Kidney epithelial cell (primary cell): ENCODE results near the gene SMARCA2. TPM values are rescaled to one million over a fixed set of nuclear protein-coding genes. Genes with fewer than 3 reads are reported as not detected.

Experiments
- DNase-seq: peaks from one replicate; pipeline ENCODE4 v3.0.0-alpha.2; 2010; ENCODE audit warnings: low read depth
- H3K27me3 ChIP-seq: 2 replicates; pipeline ENCODE4 v1.6.0; 2011; ENCODE audit warnings: low read length; ENCODE audit not compliant: control insufficient read depth, insufficient read depth
- H3K36me3 ChIP-seq: 2 replicates; pipeline ENCODE4 v1.5.1; 2011; ENCODE audit warnings: low read length; ENCODE audit not compliant: control insufficient read depth, insufficient read depth
- H3K4me3 ChIP-seq: 2 replicates; pipeline ENCODE4 v1.5.1; 2011; ENCODE audit warnings: low read depth, mild to moderate bottlenecking, control low read depth, low read length
- total RNA-seq: library from RNA; depleted of rRNA; stranded (reverse); fragments of >200 nt; gene quantifications from 2 replicates; pipeline ENCODE4 v1.2.3, GENCODE V29; 2015
- TF ChIP-seq, protein P1 (sequence below): IDR thresholded peaks from 2 replicates; pipeline ENCODE4 v1.5.1; 2011; ENCODE audit warnings: mild to moderate bottlenecking, moderate library complexity, low read length, control low read depth, inconsistent platforms; ENCODE audit not compliant: insufficient read depth, poor library complexity, severe bottlenecking

SMARCA2 gene
- total RNA-seq, 1 donor from 2014 or later: 34.3 TPM

DNA sequence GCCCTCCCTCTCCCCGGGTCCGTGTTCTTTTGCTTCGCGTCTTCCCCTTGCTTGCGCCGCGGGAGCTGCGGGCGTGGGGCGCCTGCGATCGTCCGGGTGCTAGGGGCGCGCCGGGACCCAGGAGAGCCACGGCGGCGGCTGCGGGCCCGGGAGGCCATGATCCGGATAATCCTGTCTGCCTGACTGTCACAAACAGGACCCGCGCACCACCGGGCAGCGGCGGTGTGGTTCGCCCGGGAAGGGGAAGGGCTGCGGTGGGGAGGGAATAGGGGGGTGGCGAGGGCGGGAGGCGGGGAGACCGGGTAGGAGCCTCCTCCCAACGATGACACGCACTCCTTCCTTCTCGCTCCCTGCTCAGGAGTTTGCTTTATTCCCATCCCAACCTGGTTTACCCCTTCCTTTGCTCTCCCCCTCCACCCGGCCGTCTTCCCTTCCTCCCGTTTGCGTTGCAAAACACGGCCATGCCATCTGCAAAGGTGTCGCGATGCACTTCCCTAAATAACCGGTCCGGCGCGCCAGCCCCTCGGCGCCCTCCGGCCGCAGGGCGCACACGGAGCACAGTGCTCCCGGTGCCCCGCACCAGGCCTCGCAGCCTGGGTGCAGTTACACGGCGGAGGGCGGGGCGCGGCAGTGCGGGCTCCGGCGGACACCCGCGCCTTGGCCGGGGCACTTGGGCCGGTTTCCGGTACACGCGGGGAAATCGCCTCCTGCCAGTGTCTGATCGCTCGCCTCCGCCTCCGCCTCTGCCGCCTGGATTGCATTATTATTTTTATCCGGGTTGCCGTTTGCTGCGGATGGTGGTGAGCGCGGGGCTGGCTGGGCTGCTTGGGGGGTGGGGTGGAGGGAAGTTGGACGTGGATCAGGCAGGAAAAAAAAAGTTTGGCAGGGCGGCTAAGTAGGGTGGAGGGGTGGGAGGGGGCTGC, 1.5 kb downstream of the SMARCA2 start:
- TF ChIP-seq, protein P1, sequence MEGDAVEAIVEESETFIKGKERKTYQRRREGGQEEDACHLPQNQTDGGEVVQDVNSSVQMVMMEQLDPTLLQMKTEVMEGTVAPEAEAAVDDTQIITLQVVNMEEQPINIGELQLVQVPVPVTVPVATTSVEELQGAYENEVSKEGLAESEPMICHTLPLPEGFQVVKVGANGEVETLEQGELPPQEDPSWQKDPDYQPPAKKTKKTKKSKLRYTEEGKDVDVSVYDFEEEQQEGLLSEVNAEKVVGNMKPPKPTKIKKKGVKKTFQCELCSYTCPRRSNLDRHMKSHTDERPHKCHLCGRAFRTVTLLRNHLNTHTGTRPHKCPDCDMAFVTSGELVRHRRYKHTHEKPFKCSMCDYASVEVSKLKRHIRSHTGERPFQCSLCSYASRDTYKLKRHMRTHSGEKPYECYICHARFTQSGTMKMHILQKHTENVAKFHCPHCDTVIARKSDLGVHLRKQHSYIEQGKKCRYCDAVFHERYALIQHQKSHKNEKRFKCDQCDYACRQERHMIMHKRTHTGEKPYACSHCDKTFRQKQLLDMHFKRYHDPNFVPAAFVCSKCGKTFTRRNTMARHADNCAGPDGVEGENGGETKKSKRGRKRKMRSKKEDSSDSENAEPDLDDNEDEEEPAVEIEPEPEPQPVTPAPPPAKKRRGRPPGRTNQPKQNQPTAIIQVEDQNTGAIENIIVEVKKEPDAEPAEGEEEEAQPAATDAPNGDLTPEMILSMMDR: no peak
- H3K27me3 ChIP-seq: no peaks in the 10 kb centered on the region
- no peak for DNase-seq
- no peaks in the 10 kb centered on the region for H3K36me3 ChIP-seq
- peak overlapping the region; percentile 63 for H3K4me3 ChIP-seq

DNA sequence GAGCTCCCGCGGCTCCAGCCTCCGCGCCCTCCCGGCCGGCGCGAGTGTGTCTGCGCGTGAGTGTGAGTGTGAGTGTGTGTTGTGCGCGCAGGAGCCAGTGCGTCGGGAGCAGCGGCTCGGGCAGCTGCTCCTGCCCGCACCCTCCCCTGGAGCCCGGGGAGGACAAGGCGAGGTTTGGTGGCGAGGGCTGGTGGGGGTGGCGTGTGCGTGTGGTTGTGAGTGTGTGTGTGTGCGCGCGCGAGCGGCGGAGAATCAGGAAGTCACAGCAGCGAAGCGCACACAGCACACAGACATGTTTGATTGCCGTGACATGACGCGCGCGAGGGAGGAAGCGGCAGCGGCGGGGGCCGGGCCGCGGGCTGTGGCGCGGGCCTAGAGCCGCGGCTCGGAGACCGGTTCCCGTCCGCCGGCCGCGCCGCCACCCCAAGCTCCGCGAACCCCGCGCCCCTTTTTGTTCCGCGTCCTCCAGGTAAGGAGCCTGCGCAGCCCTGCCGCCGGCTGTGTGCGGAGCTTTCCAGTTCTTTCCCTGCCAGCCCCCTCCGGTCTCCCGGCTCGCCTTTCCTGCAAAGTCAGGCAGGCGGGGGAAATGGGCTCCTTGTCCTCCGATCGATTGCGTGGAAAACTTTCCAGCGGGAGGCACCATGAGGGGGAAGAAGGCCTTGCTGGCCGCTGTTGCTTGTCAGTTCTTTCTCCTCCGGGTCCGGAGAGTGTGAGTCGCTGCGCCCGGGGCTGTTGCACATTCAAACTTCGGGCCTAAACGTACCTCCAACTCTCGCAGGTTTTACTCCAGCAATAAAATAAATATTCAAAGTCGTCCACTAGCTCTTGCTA, 2.4 kb downstream of the SMARCA2 start:
- no peaks in the 10 kb centered on the region for H3K36me3 ChIP-seq
- TF ChIP-seq, protein P1: no peak
- H3K4me3 ChIP-seq: peak overlapping the region; percentile 63
- no peak for DNase-seq
- H3K27me3 ChIP-seq: no peaks in the 10 kb centered on the region

DNA sequence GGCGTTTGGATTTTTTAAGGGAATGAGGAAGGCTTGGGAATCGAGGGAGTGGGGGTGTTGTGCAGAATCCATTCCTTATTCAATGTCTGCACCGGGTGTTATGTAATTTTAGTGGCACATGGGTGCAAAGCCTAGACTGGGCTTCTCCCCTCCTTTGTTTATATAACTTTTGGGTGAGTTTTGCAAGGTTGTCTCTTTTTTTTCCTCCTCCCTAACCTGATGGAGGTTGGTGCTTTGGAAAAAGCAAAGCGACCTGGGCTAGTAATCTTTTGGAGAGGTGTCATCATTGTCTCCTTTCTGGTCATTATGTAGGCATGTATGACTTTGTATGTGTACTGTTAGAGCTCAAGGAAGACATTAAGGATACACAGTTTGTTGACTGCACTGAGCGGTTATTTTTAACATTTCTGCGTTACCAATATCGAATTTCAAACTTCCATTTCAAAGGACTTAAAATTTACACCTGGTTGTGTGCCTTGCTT, 3.1 kb downstream of the SMARCA2 start:
- TF ChIP-seq, protein P1: no peak
- peak overlapping the region; percentile 63 for H3K4me3 ChIP-seq
- H3K27me3 ChIP-seq: no peaks in the 10 kb centered on the region
- H3K36me3 ChIP-seq: no peaks in the 10 kb centered on the region
- DNase-seq: no peak

DNA sequence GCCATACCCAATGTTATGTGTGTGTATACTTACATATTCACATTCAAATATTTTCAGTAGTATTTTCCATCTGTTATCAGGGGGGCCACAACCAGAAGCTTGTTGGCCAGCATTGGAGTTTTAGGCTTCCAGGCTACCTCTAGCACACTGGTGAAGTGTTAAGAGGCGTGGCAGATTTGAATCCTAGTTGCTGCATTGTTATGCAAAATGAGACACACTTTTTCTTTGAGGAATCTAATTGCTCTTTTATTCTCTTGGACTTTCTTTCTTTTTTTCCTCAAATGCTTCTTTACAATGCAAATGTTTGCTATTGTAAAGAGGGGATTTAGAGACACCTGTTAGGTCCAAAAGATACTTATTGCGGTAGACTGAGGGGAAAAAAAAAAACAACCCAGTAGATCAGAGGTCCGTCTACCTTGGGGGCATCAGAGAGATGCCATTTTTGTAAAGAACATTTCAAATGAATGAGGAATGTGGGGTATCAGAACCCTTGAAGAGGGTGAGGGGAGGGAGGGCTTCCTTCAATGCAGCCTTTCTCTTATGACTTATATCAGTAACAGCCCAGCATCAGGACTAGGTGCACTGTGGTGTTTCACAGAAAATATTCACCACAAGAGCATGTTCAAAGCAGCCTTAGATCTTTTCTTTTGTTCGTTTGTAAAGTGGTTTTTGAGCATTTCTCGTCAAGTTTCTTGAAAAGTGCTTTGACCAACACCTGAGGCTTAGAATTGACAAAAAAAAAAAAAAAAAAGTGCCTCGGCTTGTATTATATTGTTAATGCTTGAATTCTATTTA, 3.8 kb downstream of the SMARCA2 start:
- Histone ChIP-seq H3K27me3 (no peaks in the 10 kb centered on the region), H3K36me3 (no peaks in the 10 kb centered on the region), H3K4me3 (no peak overlapping the region)
- TF ChIP-seq, protein P1: no peak
- DNase-seq: no peak

DNA sequence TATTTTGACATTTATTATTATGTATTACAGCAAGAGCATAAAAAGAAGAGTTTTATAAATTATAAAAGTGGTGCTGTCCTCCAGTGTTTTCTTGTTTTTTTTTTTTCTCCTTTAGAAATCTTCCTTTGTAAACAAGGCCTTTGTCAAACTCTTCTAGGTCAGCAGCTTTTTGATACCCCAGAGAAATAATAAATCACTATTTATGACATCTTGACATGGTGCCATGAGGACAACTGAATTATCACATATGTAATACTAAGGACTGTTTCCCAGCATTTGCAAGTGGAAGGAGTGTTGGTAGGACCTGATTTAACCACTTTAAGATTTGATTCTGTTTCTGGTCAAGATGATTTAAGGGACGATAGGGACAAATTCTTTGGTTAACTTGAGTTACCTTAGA, 4.6 kb downstream of the SMARCA2 start:
- TF ChIP-seq, protein P1: no peak
- Histone ChIP-seq H3K4me3 (no peak overlapping the region), H3K27me3 (no peaks in the 10 kb centered on the region), H3K36me3 (no peaks in the 10 kb centered on the region)
- DNase-seq: no peak
